Ecto neural progenitor cell (in vitro differentiated cells): ENCODE measurements around the gene DMAC2.
"Not testable (repeated sequence)": the region's sequence is repeated elsewhere in the genome, so short reads cannot be mapped to it uniquely, and the experiment has no call there.

ENCODE experiments used
- DNase-seq: peaks from one replicate; pipeline ENCODE4 v3.0.0-alpha.2; 2018; ENCODE audit warnings: low spot score

Gene DMAC2

GRCh38 chr19:41442473-41443355 is 3.0 kb upstream of the DMAC2 start, which contains the start of gene ERICH4:
ERICH4 (plus strand) TSS chr19:41443156; CDS start chr19:41443170, 14 bp downstream.
- no peak for DNase-seq

- no peak for DNase-seq
These were observed 1.7 kb upstream of the DMAC2 start for GRCh38 chr19:41441321-41441945.

- no peak for DNase-seq
These were observed 1.7 kb downstream of the DMAC2 start for GRCh38 chr19:41437944-41438574.

- DNase-seq = no peak
These were observed 3.1 kb downstream of the DMAC2 start for GRCh38 chr19:41436674-41436951.

GRCh38 chr19:41435936-41436673 is 3.6 kb downstream of the DMAC2 start:
- DNase-seq = no peak

- DNase-seq = not testable (repeated sequence)
These were observed 4.3 kb downstream of the DMAC2 start for GRCh38 chr19:41435376-41435775.

GRCh38 chr19:41434450-41434849 is 5.3 kb downstream of the DMAC2 start:
- no peak for DNase-seq

GRCh38 chr19:41433171-41433570 is 6.5 kb downstream of the DMAC2 start:
- no peak for DNase-seq

- no peak for DNase-seq
These were observed 8.0 kb downstream of the DMAC2 start for GRCh38 chr19:41431426-41432386.

GRCh38 chr19:41430922-41431321 is 8.8 kb downstream of the DMAC2 start:
- no peak for DNase-seq

- DNase-seq = no peak
These were observed 11.2 kb downstream of the DMAC2 start for GRCh38 chr19:41428481-41428859.

GRCh38 chr19:41427647-41428480 is 11.8 kb downstream of the DMAC2 start:
- no peak for DNase-seq

- peak; percentile 90 for DNase-seq
These were observed 12.6 kb downstream of the DMAC2 start, which contains the start of gene B3GNT8 for GRCh38 chr19:41426952-41427646. B3GNT8 (minus strand) TSS chr19:41427374; CDS start chr19:41426778, 596 bp downstream.

- no peak for DNase-seq
These were observed 13.4 kb downstream of the DMAC2 start for GRCh38 chr19:41426116-41426841.

- DNase-seq = no peak
These were observed 14.3 kb downstream of the DMAC2 start for GRCh38 chr19:41425174-41426115.

GRCh38 chr19:41424335-41425173 is 15.2 kb downstream of the DMAC2 start:
- DNase-seq = no peak

GRCh38 chr19:41422955-41423354 is 16.8 kb downstream of the DMAC2 start:
- no peak for DNase-seq
